22Rv1 (cell line): ENCODE data around the gene PCIF1.

Experiments used
- H3K27ac ChIP-seq: fragments of 450-650 bp; 2 replicates; pipeline ENCODE4 v1.5.1; 2017
- CTCF ChIP-seq: fragments of 450-650 bp; IDR thresholded peaks from 2 replicates; pipeline ENCODE4 v1.5.1; 2017; ENCODE audit warnings: mild to moderate bottlenecking
- ZFX ChIP-seq: fragments of 450-650 bp; IDR thresholded peaks from 2 replicates; pipeline ENCODE4 v1.6.1; 2017; ENCODE audit warnings: antibody characterized with exemption, borderline replicate concordance

The PCIF1 gene

GRCh38 chr20:45968801-45969711 is 34.6 kb downstream of the PCIF1 start:
- H3K27ac ChIP-seq, result no peak overlapping the region
- TF ChIP-seq ZFX (no peak), CTCF (no peak)

GRCh38 chr20:45969712-45970634 is 35.5 kb downstream of the PCIF1 start:
- peak overlapping the region; percentile 100 for H3K27ac ChIP-seq
- TF ChIP-seq CTCF (peak; percentile 80), ZFX (no peak)

GRCh38 chr20:45970646-45971424 is 36.4 kb downstream of the PCIF1 start:
- no peak for TF ChIP-seq CTCF
- TF ChIP-seq ZFX, result no peak
- H3K27ac ChIP-seq, result peak overlapping the region; percentile 100

GRCh38 chr20:45971425-45971674 is 36.9 kb downstream of the PCIF1 start:
- TF ChIP-seq ZFX (no peak), CTCF (no peak)
- peak overlapping the region; percentile 100 for H3K27ac ChIP-seq

- TF ChIP-seq CTCF, result no peak
- no peak for TF ChIP-seq ZFX
- H3K27ac ChIP-seq, result peak within 1 kb of the TSS; percentile 100
Measured at GRCh38 chr20:45971675-45972499, 37.4 kb downstream of the PCIF1 start, which contains the start of gene ZNF335. Gene ZNF335, minus strand, starts transcription at chr20:45972203. Its CDS starts 793 bp downstream, at chr20:45971410.

GRCh38 chr20:45972500-45973183 is 38.2 kb downstream of the PCIF1 start:
- H3K27ac ChIP-seq, result peak overlapping the region; percentile 100

More at GRCh38 chr20:45972500-45973183, 38.2 kb downstream of the PCIF1 start:
- TF ChIP-seq CTCF, result no peak
- TF ChIP-seq ZFX, result no peak
